Glutamatergic neuron (in vitro differentiated cells): ENCODE data around the gene NBL1. TPM values are rescaled to one million over a fixed set of nuclear protein-coding genes. Genes with fewer than 3 reads are reported as not detected.

Experiments
- DNase-seq: peaks from one replicate; pipeline ENCODE4 v3.0.0; 2022
- H3K27ac Mint-ChIP-seq: one replicate; pipeline ENCODE4 v1.8.0; 2020; ENCODE audit warnings: mild to moderate bottlenecking, mixed read lengths, inconsistent platforms; ENCODE audit not compliant: unreplicated experiment
- H3K27me3 Mint-ChIP-seq: one replicate; pipeline ENCODE4 v1.8.0; 2020; ENCODE audit warnings: mild to moderate bottlenecking, moderate library complexity, mixed read lengths, inconsistent platforms; ENCODE audit not compliant: unreplicated experiment
- H3K36me3 Mint-ChIP-seq: one replicate; pipeline ENCODE4 v1.8.0; 2020; ENCODE audit warnings: mild to moderate bottlenecking, mixed read lengths, inconsistent platforms; ENCODE audit not compliant: unreplicated experiment
- H3K4me1 Mint-ChIP-seq: one replicate; pipeline ENCODE4 v1.8.0; 2020; ENCODE audit warnings: mild to moderate bottlenecking, low read depth, mixed read lengths, inconsistent platforms; ENCODE audit not compliant: unreplicated experiment
- H3K4me3 Mint-ChIP-seq: one replicate; pipeline ENCODE4 v1.8.0; 2020; ENCODE audit warnings: mild to moderate bottlenecking, mixed read lengths, inconsistent platforms; ENCODE audit not compliant: unreplicated experiment
- H3K9me3 Mint-ChIP-seq: one replicate; pipeline ENCODE4 v1.8.0; 2020; ENCODE audit warnings: mild to moderate bottlenecking, moderate library complexity, mixed read lengths, inconsistent platforms; ENCODE audit not compliant: unreplicated experiment
- total RNA-seq: library from RNA; stranded (reverse); fragmentation: NEBNext Ultra II Directional; extraction: Animal tissue kit (Norgen Biotek cat#: 25700); gene quantifications from one replicate; pipeline ENCODE4 v1.2.1, GENCODE V29; 2021; ENCODE audit not compliant: unreplicated experiment
- TF ChIP-seq, protein P1 (sequence below): fragments of 200-600 bp; sonication (generic); IDR thresholded peaks from one replicate; pipeline ENCODE4 v1.5.0; 2021; ENCODE audit not compliant: partially characterized antibody, unreplicated experiment

NBL1 gene
- total RNA-seq, 1 donor from 2014 or later = 14.4 TPM

DNA sequence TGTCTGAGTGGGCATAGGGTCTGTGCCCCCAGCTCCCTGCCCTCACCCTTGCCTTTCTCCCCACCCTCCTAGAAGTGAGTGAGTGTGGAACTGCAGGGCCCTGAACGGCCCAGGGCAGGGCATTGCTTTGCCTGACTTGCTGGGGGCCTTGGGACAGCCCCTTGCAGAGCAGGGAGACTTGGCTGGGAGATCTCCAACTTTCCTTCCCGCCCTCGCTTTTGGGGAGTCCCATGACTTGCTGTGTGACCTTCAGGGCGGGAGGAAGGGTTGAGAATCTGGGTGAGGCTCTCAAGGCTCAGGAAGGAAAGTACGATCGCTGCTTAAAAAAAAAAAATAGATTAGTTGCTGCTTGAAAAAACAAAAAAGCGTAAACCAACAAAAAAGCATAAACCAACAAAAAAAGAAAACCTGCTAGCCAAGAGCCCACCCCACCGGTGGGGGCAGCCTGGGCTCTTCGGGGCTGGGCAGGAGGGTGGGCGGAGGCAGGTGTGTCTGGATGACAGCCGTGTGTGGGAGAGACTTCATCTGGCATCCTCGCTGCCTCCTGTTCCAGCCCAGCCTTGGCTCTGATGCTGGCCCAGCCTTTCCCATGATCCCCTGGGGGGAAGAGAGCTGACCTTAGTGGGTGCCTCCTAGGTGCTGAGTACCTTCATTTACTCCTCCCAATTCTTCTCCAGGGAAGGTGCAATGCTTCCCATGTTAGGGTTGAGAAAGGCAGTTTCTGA lies 6.5 kb downstream of the NBL1 start:
- no peak overlapping the region for H3K4me3 Mint-ChIP-seq
- H3K27ac Mint-ChIP-seq = no peak overlapping the region
- peaks cover 12% of the 10 kb centered on the region for H3K27me3 Mint-ChIP-seq
- H3K9me3 Mint-ChIP-seq = peaks cover 6% of the 10 kb centered on the region
- no peak for DNase-seq
- TF ChIP-seq, protein P1, sequence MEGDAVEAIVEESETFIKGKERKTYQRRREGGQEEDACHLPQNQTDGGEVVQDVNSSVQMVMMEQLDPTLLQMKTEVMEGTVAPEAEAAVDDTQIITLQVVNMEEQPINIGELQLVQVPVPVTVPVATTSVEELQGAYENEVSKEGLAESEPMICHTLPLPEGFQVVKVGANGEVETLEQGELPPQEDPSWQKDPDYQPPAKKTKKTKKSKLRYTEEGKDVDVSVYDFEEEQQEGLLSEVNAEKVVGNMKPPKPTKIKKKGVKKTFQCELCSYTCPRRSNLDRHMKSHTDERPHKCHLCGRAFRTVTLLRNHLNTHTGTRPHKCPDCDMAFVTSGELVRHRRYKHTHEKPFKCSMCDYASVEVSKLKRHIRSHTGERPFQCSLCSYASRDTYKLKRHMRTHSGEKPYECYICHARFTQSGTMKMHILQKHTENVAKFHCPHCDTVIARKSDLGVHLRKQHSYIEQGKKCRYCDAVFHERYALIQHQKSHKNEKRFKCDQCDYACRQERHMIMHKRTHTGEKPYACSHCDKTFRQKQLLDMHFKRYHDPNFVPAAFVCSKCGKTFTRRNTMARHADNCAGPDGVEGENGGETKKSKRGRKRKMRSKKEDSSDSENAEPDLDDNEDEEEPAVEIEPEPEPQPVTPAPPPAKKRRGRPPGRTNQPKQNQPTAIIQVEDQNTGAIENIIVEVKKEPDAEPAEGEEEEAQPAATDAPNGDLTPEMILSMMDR = no peak
- peaks cover 12% of the 10 kb centered on the region for H3K4me1 Mint-ChIP-seq
- no peaks in the 10 kb centered on the region for H3K36me3 Mint-ChIP-seq

DNA sequence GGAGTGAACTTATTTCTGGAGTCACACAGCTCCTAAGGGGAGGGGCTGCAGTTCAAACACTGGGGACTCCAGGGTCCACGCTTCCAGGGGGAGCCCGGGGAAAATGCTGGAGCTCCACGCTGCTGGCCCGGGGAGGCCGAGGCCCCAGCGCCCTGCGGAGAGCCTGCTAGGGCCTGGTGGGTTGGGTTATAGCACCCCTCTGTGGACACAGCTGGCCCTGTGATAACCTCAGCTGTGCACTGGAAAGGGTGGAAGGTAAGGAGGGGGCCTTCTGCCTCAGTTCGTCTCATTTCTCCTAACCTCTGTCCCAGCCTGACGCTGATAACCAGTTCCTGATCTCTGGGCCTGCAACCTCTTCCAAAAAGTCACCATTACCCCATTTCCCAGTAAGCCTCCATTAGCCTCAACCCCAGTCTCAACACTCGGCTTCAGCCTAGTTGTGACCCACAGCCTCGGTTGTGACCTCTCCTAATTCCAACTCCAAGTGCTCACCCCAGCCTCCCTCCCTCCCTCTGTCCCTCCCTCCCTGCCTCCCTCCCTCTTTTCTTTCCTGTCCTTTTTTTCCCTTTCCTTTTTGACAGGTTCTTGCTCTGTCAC lies 7.1 kb downstream of the NBL1 start:
- H3K4me1 Mint-ChIP-seq = peaks cover 8% of the 10 kb centered on the region
- peaks cover 11% of the 10 kb centered on the region for H3K27me3 Mint-ChIP-seq
- H3K36me3 Mint-ChIP-seq = no peaks in the 10 kb centered on the region
- peak overlapping the region; percentile 70 for H3K27ac Mint-ChIP-seq
- peaks cover 6% of the 10 kb centered on the region for H3K9me3 Mint-ChIP-seq
- TF ChIP-seq, protein P1 = peak; percentile 34
- no peak overlapping the region for H3K4me3 Mint-ChIP-seq
- DNase-seq = peak; percentile 72

DNA sequence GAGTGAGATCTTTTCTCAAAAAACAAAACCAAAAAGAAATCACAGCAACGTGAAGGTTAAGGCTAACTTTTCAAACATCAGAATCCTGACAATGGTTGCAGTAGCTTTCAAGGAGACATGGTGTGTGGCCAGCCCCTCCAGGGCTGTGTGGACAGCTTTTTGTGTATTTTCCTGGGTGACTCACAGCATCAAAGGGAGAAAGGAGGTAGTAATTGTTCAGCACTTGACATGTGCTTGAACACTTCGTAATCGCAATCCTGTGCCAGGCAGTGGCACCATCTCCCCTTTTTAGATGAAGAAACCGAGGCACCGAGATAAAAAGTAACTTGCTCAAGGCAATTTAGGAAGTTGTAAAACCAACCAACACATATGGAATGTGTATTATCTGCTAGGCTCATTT lies 10.3 kb downstream of the NBL1 start:
- TF ChIP-seq, protein P1 = no peak
- Mint-ChIP-seq H3K9me3 (no peaks in the 10 kb centered on the region), H3K4me3 (no peak overlapping the region), H3K36me3 (no peaks in the 10 kb centered on the region), H3K27ac (no peak overlapping the region), H3K27me3 (peaks cover 3% of the 10 kb centered on the region), H3K4me1 (peaks cover 4% of the 10 kb centered on the region)
- no peak for DNase-seq

DNA sequence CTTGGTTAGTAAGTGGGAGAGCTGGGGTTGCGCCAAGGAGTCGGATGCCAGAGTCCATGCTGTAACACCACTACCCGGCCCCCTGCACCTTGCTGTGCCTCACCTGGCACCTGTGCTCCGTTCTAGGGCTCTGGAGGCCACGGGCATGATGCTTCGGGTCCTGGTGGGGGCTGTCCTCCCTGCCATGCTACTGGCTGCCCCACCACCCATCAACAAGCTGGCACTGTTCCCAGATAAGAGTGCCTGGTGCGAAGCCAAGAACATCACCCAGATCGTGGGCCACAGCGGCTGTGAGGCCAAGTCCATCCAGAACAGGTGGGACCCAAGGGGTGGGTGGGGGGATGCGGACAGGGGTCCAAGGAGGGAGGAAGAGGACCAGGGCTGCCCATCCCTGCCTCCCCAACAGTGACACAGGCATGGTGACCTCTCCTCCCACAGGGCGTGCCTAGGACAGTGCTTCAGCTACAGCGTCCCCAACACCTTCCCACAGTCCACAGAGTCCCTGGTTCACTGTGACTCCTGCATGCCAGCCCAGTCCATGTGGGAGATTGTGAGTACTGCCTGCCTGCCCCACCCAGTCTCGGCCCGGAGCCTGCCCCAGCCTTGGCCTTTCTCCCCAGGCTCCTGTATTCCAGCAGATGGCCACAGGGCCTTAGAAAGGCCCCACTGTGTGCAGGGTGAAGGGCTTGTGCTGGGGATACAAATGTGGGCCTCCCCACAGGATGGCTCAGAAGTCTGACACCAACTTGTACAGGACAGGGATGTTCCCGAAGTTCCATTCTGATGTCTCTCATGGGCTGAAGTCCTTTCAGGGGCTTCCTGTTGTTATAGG lies 11.0 kb downstream of the NBL1 start:
- no peaks in the 10 kb centered on the region for H3K36me3 Mint-ChIP-seq
- H3K4me3 Mint-ChIP-seq = no peak overlapping the region
- peaks cover 9% of the 10 kb centered on the region for H3K4me1 Mint-ChIP-seq
- no peak overlapping the region for H3K27ac Mint-ChIP-seq
- H3K27me3 Mint-ChIP-seq = peaks cover 3% of the 10 kb centered on the region
- TF ChIP-seq, protein P1 = no peak
- DNase-seq = no peak
- H3K9me3 Mint-ChIP-seq = no peaks in the 10 kb centered on the region
